Naive thymus-derived CD4-positive, alpha-beta T cell (primary cell): ENCODE measurements around the gene IFT52. TPM values are rescaled to one million over a fixed set of nuclear protein-coding genes. Genes with fewer than 3 reads are reported as not detected.

ENCODE experiments used
- ATAC-seq: fragments of 150-1000 bp; cut with Tn5 transposase; 2 replicates; pipeline ENCODE4 v1.10.0; 2021; ENCODE audit warnings: mild to moderate bottlenecking, moderate library complexity
- CTCF ChIA-PET: fragments of 350-600 bp; sonication (Branson Sonifier 250); formaldehyde crosslinking; loops from one replicate; lab custom pipeline; 2021; ENCODE audit warnings: antibody characterized with exemption; lab: Charles Lee
- POLR2A ChIA-PET: fragments of 350-600 bp; sonication (Branson Sonifier 250); formaldehyde crosslinking; loops from one replicate; lab custom pipeline; 2021; ENCODE audit warnings: antibody characterized with exemption, inconsistent platforms; lab: Charles Lee
- DNase-seq, 9 donors: peaks; one replicate each; pipeline versions ENCODE4 v3.0.0 to v3.0.0-alpha.2; 2020 to 2022; ENCODE audit warnings: mixed read lengths in 1 of 9
- H3K27ac ChIP-seq: one replicate; pipeline ENCODE4 v1.7.0; 2013; ENCODE audit warnings: mild to moderate bottlenecking, low read depth, low read length, moderate library complexity
- H3K27me3 ChIP-seq, 2 donors: one replicate each; pipeline ENCODE4 v1.7.0; 2013; ENCODE audit warnings: low read length in 2 of 2, mild to moderate bottlenecking in 2 of 2, moderate library complexity in 2 of 2; ENCODE audit not compliant: control insufficient read depth in 2 of 2, insufficient read depth in 2 of 2
- H3K36me3 ChIP-seq, 3 experiments: 1 replicate in 2 of 3; 2 replicates in 1 of 3; pipeline ENCODE4 v1.7.0; 2013; ENCODE audit warnings: low read length in 3 of 3, mild to moderate bottlenecking in 3 of 3, moderate library complexity in 1 of 3; ENCODE audit not compliant: insufficient read depth in 3 of 3, control insufficient read depth in 2 of 3
- H3K4me1 ChIP-seq, 2 donors: one replicate each; pipeline ENCODE4 v1.7.0; 2013; ENCODE audit warnings: low read length in 2 of 2, mild to moderate bottlenecking in 2 of 2, moderate library complexity in 1 of 2; ENCODE audit not compliant: control insufficient read depth in 2 of 2, insufficient read depth in 2 of 2
- H3K4me3 ChIP-seq: 2 replicates; pipeline ENCODE4 v1.7.0; 2013; ENCODE audit warnings: mild to moderate bottlenecking, low read length
- H3K9me3 ChIP-seq, 3 experiments: 1 replicate in 2 of 3; 2 replicates in 1 of 3; pipeline ENCODE4 v1.7.0; 2013; ENCODE audit warnings: low read length in 3 of 3; ENCODE audit not compliant: control insufficient read depth in 2 of 3
- H3K27ac Mint-ChIP-seq, 9 donors: one replicate each; pipeline ENCODE4 v1.8.0; 2020 to 2022; ENCODE audit warnings: mixed read lengths in 9 of 9, mild to moderate bottlenecking in 8 of 9, moderate library complexity in 5 of 9, inconsistent platforms in 2 of 9
- H3K27me3 Mint-ChIP-seq, 5 donors: one replicate each; pipeline ENCODE4 v1.8.0; 2021 to 2022; ENCODE audit warnings: mixed read lengths in 5 of 5, mild to moderate bottlenecking in 1 of 5
- H3K36me3 Mint-ChIP-seq, 5 donors: one replicate each; pipeline ENCODE4 v1.8.0; 2020 to 2022; ENCODE audit warnings: mixed read lengths in 5 of 5, mild to moderate bottlenecking in 3 of 5, inconsistent platforms in 1 of 5
- H3K4me1 Mint-ChIP-seq, 7 donors: one replicate each; pipeline ENCODE4 v1.8.0; 2020 to 2022; ENCODE audit warnings: mixed read lengths in 7 of 7, mild to moderate bottlenecking in 3 of 7, inconsistent platforms in 1 of 7
- H3K4me3 Mint-ChIP-seq, 10 donors: one replicate each; pipeline ENCODE4 v1.8.0; 2020 to 2022; ENCODE audit warnings: mild to moderate bottlenecking in 10 of 10, mixed read lengths in 10 of 10, moderate library complexity in 6 of 10, inconsistent platforms in 2 of 10
- H3K9me3 Mint-ChIP-seq, 11 donors: one replicate each; pipeline ENCODE4 v1.8.0; 2020 to 2022; ENCODE audit warnings: mixed read lengths in 11 of 11, mild to moderate bottlenecking in 4 of 11, inconsistent platforms in 1 of 11, moderate library complexity in 1 of 11
- intact Hi-C, 2 donors: fragments of 100-400 bp; cut with micrococcal nuclease; formaldehyde crosslinking; loops; one replicate each; pipeline ENCODE4 v1.15.1; 2023
- polyA plus RNA-seq, 2 donors: library from polyadenylated mRNA; unstranded; fragments of 300-500 nt; fragmentation: Illumina TruSeq; gene quantifications; one replicate each; pipeline ENCODE4 v1.2.3, GENCODE V29; 2021
- total RNA-seq, 6 experiments: library from RNA in 5 of 6; stranded (reverse) in 5 of 6; gene quantifications; 1 replicate in 5 of 6; 2 replicates in 1 of 6; pipeline ENCODE4 v1.2.3 and lab custom pipeline; 2021 to 2026

Gene IFT52
- total and polyA plus RNA-seq, 7 experiments from 2014 or later, result 14.8 to 34.9 (median 17.9) TPM

DNA sequence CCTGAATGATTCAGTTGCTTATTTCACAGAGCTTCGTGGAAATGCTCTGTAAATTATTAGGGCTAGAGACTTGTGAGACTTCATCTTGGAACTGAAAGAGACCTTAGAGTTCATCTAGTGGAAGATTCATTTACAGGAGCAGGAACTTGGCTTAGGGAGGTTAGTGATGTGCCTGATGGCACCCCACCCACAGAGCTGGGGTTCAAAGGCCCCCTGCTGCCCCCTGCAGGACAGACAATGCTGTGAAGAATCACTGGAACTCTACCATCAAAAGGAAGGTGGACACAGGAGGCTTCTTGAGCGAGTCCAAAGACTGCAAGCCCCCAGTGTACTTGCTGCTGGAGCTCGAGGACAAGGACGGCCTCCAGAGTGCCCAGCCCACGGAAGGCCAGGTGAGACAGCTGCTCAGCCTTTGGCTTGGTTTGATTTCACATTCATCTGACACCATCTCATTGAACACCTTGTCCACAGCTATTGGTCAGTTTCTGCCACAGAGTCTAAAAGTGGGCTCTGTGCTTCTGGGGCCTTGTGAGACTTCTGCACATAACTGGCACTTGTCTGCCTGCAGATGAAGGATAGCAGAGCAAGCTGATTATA lies 101.3 kb downstream of the IFT52 start:
- H3K9me3 ChIP-seq, result no peaks in the 10 kb centered on the region
- no peaks in the 10 kb centered on the region for H3K27me3 ChIP-seq
- no peaks in the 10 kb centered on the region for H3K36me3 ChIP-seq
- peak overlapping the region in 1 of 9 donors; percentile 36 for H3K27ac Mint-ChIP-seq
- ChIA-PET POLR2A (interaction anchor here (0.5 to 1.7 kb wide), 2 partner anchors 12 to 25 kb away, joined by 5 to 6 read pairs; no protein-coding TSS in a partner anchor), CTCF (interaction anchor here (0.6 to 2.8 kb wide), 5 partner anchors 59 to 242 kb away, joined by 3 to 13 read pairs (median 3); no protein-coding TSS in a partner anchor)
- intact Hi-C loops, result loop anchor here (1.0 kb wide), 3 partner anchors 57 to 243 kb away; no protein-coding TSS in a partner anchor
- H3K27ac ChIP-seq, result no peak overlapping the region
- H3K9me3 Mint-ChIP-seq, result no peaks in the 10 kb centered on the region
- no peaks in the 10 kb centered on the region for H3K36me3 Mint-ChIP-seq
- peak; percentile 73 for ATAC-seq
- no peak overlapping the region for H3K4me3 ChIP-seq
- H3K4me3 Mint-ChIP-seq, result no peak overlapping the region
- DNase-seq, result peak in 8 of 9 donors; percentile 12 to 62 (median 26)
- no peaks in the 10 kb centered on the region for H3K27me3 Mint-ChIP-seq
- peaks cover 0 to 5% (median 5%) of the 10 kb centered on the region in 7 donors for H3K4me1 Mint-ChIP-seq
- H3K4me1 ChIP-seq, result no peaks in the 10 kb centered on the region

DNA sequence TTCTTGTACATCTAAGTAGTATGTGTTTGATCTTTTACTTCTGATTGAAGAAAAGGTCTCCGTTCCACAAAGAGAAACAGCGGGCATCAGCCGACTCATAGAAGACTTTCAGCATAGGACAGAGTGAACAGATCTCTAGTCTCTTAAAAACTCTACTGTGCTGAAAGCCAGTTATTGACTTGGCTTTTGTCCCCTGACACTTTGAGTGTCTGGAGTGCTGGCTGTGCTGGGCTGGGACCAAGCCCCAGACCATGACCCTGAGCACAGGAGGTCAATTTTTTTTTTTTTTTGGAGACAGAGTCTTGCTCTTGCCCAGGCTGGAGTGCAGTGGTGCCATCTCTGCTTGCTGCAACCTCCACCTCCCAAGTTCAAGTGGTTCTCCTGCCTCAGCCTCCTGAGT lies 104.0 kb downstream of the IFT52 start:
- intact Hi-C loops, result no loop called here
- Mint-ChIP-seq H3K4me1 (peaks cover 0 to 10% (median 5%) of the 10 kb centered on the region in 7 donors), H3K9me3 (no peaks in the 10 kb centered on the region), H3K27ac (peak overlapping the region in 2 of 9 donors; percentile 3 to 67), H3K36me3 (peaks cover 0 to 3% (median 0%) of the 10 kb centered on the region in 5 donors), H3K27me3 (no peaks in the 10 kb centered on the region), H3K4me3 (peak overlapping the region in 1 of 10 donors; percentile 12)
- Histone ChIP-seq H3K27me3 (no peaks in the 10 kb centered on the region), H3K9me3 (no peaks in the 10 kb centered on the region), H3K27ac (no peak overlapping the region), H3K36me3 (no peaks in the 10 kb centered on the region), H3K4me3 (no peak overlapping the region), H3K4me1 (no peaks in the 10 kb centered on the region)
- DNase-seq (no peak), ATAC-seq (no peak)
- ChIA-PET POLR2A (no interaction called here), CTCF (no interaction called here)

DNA sequence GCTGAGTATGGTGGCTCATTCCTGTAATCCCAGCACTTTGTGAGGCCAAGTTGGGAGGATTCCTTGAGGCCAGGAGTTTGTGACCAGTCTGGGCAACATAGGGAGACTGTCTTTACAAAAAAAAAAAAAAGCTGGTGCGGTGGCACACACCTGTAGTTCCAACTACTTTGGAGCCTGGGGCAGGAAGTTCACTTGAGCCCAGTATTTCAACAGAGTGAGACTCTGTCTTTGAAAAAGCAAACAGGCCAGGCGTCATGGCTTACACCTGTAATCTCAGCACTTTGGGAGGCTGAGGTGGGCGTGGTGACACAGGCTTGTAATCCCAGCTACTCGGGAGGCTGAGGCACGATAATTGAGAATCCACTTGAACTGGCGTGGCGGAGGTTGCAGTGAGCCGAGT lies 104.8 kb downstream of the IFT52 start:
- DNase-seq, result no peak
- Histone ChIP-seq H3K27ac (no peak overlapping the region), H3K4me3 (no peak overlapping the region), H3K4me1 (peaks cover 0 to 3% of the 10 kb centered on the region in 2 donors), H3K36me3 (no peaks in the 10 kb centered on the region), H3K9me3 (no peaks in the 10 kb centered on the region), H3K27me3 (no peaks in the 10 kb centered on the region)
- peaks cover 0 to 7% (median 0%) of the 10 kb centered on the region in 5 donors for H3K36me3 Mint-ChIP-seq
- no peak overlapping the region for H3K4me3 Mint-ChIP-seq
- POLR2A ChIA-PET, result no interaction called here
- no peak for ATAC-seq
- H3K27ac Mint-ChIP-seq, result no peak overlapping the region
- H3K4me1 Mint-ChIP-seq, result peaks cover 5 to 18% (median 12%) of the 10 kb centered on the region in 7 donors
- no peaks in the 10 kb centered on the region for H3K27me3 Mint-ChIP-seq
- no peaks in the 10 kb centered on the region for H3K9me3 Mint-ChIP-seq
- intact Hi-C loops, result no loop called here
- CTCF ChIA-PET, result no interaction called here

Other genes starting within 250 kb of the IFT52 start
- 100 to 1,000 TPM; 168 to 291 (median 239) TPM for gene SRSF6, start 133.0 kb upstream of the IFT52 start, total RNA-seq
- gene SRSF6, start 133.0 kb upstream of the IFT52 start, polyA plus RNA-seq, result 10 to 100 TPM; 46.6 to 52.8 TPM
- 10 to 100 TPM in 4 of 5 experiments, 1 to 10 TPM in 1; 8.6 to 24.7 (median 16.2) TPM for gene L3MBTL1, start 83.2 kb upstream of the IFT52 start, total RNA-seq
- gene L3MBTL1, start 83.2 kb upstream of the IFT52 start, polyA plus RNA-seq, result 1 to 10 TPM in 1 of 2 donors, under 1 TPM in 1; 0.74 to 2.3 TPM
- 1 to 10 TPM in 3 of 5 experiments, under 1 TPM in 2; 0.48 to 2.6 (median 1.9) TPM for gene SGK2, start 31.9 kb upstream of the IFT52 start, total RNA-seq
- gene SGK2, start 31.9 kb upstream of the IFT52 start, polyA plus RNA-seq, result not detected
- gene MYBL2, start 76.2 kb downstream of the IFT52 start, total RNA-seq, result 10 to 100 TPM in 1 of 5 experiments, 1 to 10 TPM in 1, under 1 TPM in 1, not detected in 2; 0.58 to 69.7 (median 2.7) TPM
- gene MYBL2, start 76.2 kb downstream of the IFT52 start, polyA plus RNA-seq, result not detected
- gene GTSF1L, start 136.1 kb downstream of the IFT52 start, total RNA-seq, result 1 to 10 TPM in 2 of 5 experiments, not detected in 3; 1.4 to 1.7 TPM
- not detected for gene GTSF1L, start 136.1 kb downstream of the IFT52 start, polyA plus RNA-seq